GM10847 (cell line): ENCODE measurements around the gene FBN1.

Experiments
- POLR2A ChIP-seq: IDR thresholded peaks from 2 replicates; pipeline ENCODE4 v1.6.1; 2011; ENCODE audit not compliant: insufficient read length; ENCODE audit errors: extremely low read depth

Gene FBN1

DNA sequence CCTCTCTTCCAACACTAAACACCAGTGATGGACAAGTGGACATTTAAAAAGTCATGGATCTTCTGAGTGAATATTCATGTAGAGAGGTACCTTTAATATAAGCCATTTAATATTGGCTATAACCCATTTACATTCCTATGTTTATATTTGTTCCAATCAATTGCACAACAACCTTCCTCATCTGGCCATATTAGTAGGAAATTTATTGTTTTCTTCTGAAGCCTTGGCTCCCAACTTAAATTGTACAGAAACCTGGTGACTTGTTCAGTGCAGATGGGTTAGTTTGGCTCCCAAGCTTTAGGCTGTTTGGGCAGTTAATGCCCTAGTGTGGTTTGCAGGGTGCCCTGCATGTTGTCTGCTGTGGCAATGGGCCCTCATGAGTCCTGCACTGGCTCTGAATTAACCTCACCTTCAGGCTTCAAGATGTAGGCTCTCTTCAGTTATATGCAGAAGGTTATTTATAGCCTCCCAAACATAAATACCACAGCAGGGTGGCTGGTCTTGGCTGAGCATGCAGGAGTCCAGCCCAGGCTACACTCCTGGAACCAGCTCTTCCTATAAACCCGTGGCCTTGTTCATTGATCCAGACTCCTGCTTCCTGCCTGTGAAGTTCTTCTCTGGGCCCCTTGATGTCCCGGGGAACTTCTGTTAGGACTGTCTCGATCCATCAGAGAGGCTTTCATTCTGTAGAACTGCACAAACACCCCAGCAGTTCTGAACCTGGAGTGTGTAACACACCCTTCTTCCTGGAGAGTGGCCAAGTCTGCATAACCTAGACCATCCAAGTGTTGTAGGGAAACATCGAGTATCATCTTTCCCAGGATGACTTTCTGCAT lies 257.3 kb downstream of the FBN1 start:
- no peak for TF ChIP-seq POLR2A

GRCh38 chr15:48385031-48385830 lies 260.3 kb downstream of the FBN1 start:
- TF ChIP-seq POLR2A, result no peak

DNA sequence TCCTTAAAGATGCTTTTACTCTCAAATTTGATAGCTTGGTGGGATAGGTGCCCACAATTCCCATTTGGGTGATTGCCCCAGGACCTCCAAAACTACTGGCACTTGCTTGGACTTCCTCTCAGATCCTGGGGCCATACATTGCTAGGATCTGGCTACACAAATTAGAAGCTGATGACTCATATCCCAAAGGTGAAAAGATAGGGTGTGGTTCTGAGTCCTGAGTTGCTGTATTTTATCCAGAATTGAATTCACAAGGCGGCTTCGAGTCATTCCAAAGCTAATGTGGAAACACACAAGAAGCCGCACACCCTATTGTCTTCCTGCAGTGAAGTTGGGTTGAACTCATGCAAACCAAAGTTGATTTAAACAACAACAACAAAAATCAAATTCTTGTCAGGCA lies 260.9 kb downstream of the FBN1 start:
- TF ChIP-seq POLR2A, result no peak

- no peak for TF ChIP-seq POLR2A
Observed at GRCh38 chr15:48383031-48383430, 262.5 kb downstream of the FBN1 start.

GRCh38 chr15:48381861-48382260 lies 263.6 kb downstream of the FBN1 start:
- TF ChIP-seq POLR2A, result no peak

- no peak for TF ChIP-seq POLR2A
Observed at GRCh38 chr15:48380198-48380597, 265.3 kb downstream of the FBN1 start.

DNA sequence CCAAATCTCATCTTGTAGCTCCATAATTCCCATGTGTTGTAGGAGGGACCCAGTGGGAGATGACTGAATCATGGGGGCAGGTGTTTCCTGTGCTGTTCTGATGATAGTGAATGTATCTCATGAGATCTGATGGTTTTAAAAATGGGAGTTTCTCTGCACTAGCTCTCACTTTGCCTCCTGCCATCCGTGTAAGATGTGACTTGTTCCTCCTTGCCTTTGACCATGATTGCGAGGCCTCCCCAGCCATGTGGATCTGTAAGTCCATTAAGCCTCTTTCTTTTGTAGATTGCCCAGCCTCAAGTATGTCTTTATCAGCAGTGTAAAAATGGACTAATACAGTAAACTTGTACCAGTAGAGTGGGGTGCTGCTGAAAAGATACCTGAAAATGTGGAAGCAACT lies 269.7 kb downstream of the FBN1 start:
- TF ChIP-seq POLR2A, result no peak

GRCh38 chr15:48374472-48374871 lies 271.0 kb downstream of the FBN1 start:
- no peak for TF ChIP-seq POLR2A

DNA sequence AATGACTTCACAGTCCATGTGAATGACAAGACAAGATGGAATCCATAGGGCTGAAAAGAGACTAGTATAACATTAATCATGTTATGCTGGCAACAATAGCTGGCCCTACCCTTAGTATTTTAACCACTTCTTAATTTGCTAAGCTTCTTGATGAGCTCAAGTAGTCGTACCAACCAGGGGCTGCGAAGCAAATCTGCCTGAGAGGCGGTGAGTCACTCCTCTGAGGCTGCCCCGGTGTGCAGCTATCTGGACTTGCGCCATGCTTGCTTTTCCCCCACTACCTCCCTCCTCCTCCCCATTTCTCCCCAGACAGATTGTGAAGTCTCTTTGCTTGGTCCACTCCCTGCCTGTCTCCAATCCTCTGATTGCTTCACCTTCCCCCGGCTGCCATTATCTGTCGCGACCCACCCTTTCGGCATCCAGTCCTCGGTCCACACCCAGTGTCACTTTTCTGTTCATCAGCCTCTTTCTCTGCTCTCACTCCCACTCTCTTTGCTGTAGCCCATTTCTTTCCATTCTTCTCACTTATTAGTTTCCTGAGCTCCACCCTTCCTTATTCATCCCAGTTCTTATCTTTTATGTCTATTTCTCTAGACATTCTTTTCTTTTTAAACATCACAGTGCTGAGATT lies 271.6 kb downstream of the FBN1 start:
- no peak for TF ChIP-seq POLR2A

- TF ChIP-seq POLR2A, result no peak
Observed at GRCh38 chr15:48371961-48372360, 273.5 kb downstream of the FBN1 start.

GRCh38 chr15:48371550-48371949 lies 274.0 kb downstream of the FBN1 start:
- no peak for TF ChIP-seq POLR2A

DNA sequence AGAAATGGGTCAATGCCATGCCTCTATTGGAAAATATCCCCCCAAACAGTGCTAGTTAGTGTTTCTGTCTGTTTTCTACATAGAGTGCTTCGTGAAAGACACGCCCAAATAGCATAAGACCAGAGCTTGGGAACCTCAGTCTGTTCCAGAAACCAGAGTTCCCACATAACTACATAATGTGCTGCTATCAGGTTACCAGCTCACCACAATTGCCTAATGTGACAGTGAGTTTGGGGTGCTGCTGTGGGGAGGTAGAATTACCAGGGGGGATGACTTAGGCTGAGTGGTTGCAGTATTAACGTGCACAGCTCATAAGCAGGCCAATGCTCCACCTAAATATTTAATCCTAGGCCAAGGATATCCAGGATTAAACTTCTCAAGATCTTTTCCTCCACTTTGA lies 275.0 kb downstream of the FBN1 start:
- no peak for TF ChIP-seq POLR2A

DNA sequence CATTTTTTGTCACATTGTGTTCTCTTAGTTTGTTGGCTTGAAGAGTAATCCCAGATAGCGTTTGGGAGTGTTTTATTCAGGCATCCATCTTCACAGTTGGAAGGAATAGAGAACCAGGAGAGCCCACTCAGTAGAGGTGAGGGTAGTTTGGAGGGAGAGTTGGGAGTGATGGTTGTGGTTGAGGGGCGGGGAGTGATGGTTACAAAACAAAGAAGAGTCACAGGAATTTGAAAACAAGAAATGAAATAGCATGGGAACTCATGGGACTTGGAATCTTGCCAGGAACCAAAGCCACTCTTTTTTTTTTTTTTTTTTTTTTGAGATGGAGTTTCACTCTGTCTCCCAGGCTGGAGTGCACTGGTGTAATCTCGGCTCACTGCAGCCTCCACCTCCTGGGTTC lies 278.0 kb downstream of the FBN1 start:
- no peak for TF ChIP-seq POLR2A

GRCh38 chr15:48366584-48367312 lies 278.8 kb downstream of the FBN1 start:
- no peak for TF ChIP-seq POLR2A

DNA sequence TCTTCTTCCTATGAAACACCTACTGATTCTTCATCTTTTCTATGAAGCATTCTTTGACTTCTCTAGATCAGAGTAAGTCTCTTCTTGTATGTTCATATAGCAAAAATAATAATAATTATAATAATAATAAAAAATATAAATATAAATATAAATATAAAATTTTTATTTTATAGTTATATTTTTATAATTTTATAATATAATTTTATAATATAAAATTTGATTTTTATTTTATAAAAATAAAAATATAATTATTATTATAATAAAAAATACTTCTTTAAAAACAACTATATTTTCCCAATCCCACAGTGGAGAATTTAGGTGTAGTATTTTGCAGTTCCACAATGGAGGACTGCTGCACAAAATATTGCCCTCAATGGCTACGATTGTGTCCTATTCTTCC lies 279.9 kb downstream of the FBN1 start:
- no peak for TF ChIP-seq POLR2A

GRCh38 chr15:48363474-48363873 lies 282.0 kb downstream of the FBN1 start:
- no peak for TF ChIP-seq POLR2A

GRCh38 chr15:48361685-48362084 lies 283.8 kb downstream of the FBN1 start:
- TF ChIP-seq POLR2A, result no peak
